Activated naive CD4-positive, alpha-beta T cell treated with anti-CD3 and anti-CD28 coated beads, Interleukin-2, amount 50 U/mL, for 24 hours (primary cell): ENCODE data around the gene STK4.
"Not testable (repeated sequence)": the region's sequence is repeated elsewhere in the genome, so short reads cannot be mapped to it uniquely, and the experiment has no call there.

Source experiments
- H3K27ac Mint-ChIP-seq: one replicate; pipeline ENCODE4 v1.8.0; 2021; ENCODE audit warnings: mild to moderate bottlenecking, mixed read lengths
- H3K27me3 Mint-ChIP-seq: one replicate; pipeline ENCODE4 v1.8.0; 2021; ENCODE audit warnings: mixed read lengths
- H3K36me3 Mint-ChIP-seq: one replicate; pipeline ENCODE4 v1.8.0; 2021; ENCODE audit warnings: mixed read lengths
- H3K4me1 Mint-ChIP-seq: one replicate; pipeline ENCODE4 v1.8.0; 2021; ENCODE audit warnings: mixed read lengths
- H3K4me3 Mint-ChIP-seq: one replicate; pipeline ENCODE4 v1.8.0; 2021; ENCODE audit warnings: mild to moderate bottlenecking, mixed read lengths
- H3K9me3 Mint-ChIP-seq: one replicate; pipeline ENCODE4 v1.8.0; 2021; ENCODE audit warnings: mixed read lengths

Gene STK4

GRCh38 chr20:45020236-45020886 lies 54.0 kb downstream of the STK4 start:
- no peak overlapping the region for H3K4me3 Mint-ChIP-seq
- no peaks in the 10 kb centered on the region for H3K9me3 Mint-ChIP-seq
- peaks cover 29% of the 10 kb centered on the region for H3K36me3 Mint-ChIP-seq
- H3K4me1 Mint-ChIP-seq: peaks cover 86% of the 10 kb centered on the region
- no peaks in the 10 kb centered on the region for H3K27me3 Mint-ChIP-seq
- H3K27ac Mint-ChIP-seq: peak overlapping the region; percentile 18

- Mint-ChIP-seq H3K4me1 (peaks cover 86% of the 10 kb centered on the region), H3K27me3 (no peaks in the 10 kb centered on the region), H3K27ac (peak overlapping the region; percentile 60), H3K9me3 (no peaks in the 10 kb centered on the region), H3K4me3 (no peak overlapping the region), H3K36me3 (peaks cover 30% of the 10 kb centered on the region)
Measured at GRCh38 chr20:45021631-45022030, 55.3 kb downstream of the STK4 start.

- Mint-ChIP-seq H3K36me3 (peaks cover 24% of the 10 kb centered on the region), H3K27ac (peak overlapping the region; percentile 81), H3K4me1 (peaks cover 82% of the 10 kb centered on the region)
- H3K4me3 Mint-ChIP-seq, H3K27me3 Mint-ChIP-seq, H3K9me3 Mint-ChIP-seq: not testable (repeated sequence)
Measured at GRCh38 chr20:45023140-45023539, 56.8 kb downstream of the STK4 start.

- H3K4me3 Mint-ChIP-seq: peak overlapping the region; percentile 37
- peaks cover 83% of the 10 kb centered on the region for H3K4me1 Mint-ChIP-seq
Measured at GRCh38 chr20:45028424-45029136, 62.3 kb downstream of the STK4 start.

GRCh38 chr20:45029884-45030283 lies 63.6 kb downstream of the STK4 start:
- H3K27ac Mint-ChIP-seq: peak overlapping the region; percentile 72
- peaks cover 87% of the 10 kb centered on the region for H3K4me1 Mint-ChIP-seq
- H3K36me3 Mint-ChIP-seq: peaks cover 37% of the 10 kb centered on the region
- no peaks in the 10 kb centered on the region for H3K27me3 Mint-ChIP-seq
- no peak overlapping the region for H3K4me3 Mint-ChIP-seq
- no peaks in the 10 kb centered on the region for H3K9me3 Mint-ChIP-seq

More at GRCh38 chr20:45028424-45029136, 62.3 kb downstream of the STK4 start:
- Mint-ChIP-seq H3K36me3 (peaks cover 37% of the 10 kb centered on the region), H3K27me3 (no peaks in the 10 kb centered on the region), H3K9me3 (no peaks in the 10 kb centered on the region), H3K27ac (peak overlapping the region; percentile 93)

- peaks cover 87% of the 10 kb centered on the region for H3K4me1 Mint-ChIP-seq
- no peaks in the 10 kb centered on the region for H3K27me3 Mint-ChIP-seq
- H3K36me3 Mint-ChIP-seq: peaks cover 35% of the 10 kb centered on the region
- no peaks in the 10 kb centered on the region for H3K9me3 Mint-ChIP-seq
- H3K27ac Mint-ChIP-seq: peak overlapping the region; percentile 57
- no peak overlapping the region for H3K4me3 Mint-ChIP-seq
Measured at GRCh38 chr20:45032276-45032675, 66.0 kb downstream of the STK4 start.

- H3K4me3 Mint-ChIP-seq: peak overlapping the region; percentile 5
- no peaks in the 10 kb centered on the region for H3K9me3 Mint-ChIP-seq
- H3K4me1 Mint-ChIP-seq: peaks cover 89% of the 10 kb centered on the region
- peak overlapping the region; percentile 57 for H3K27ac Mint-ChIP-seq
- no peaks in the 10 kb centered on the region for H3K27me3 Mint-ChIP-seq
- H3K36me3 Mint-ChIP-seq: peaks cover 32% of the 10 kb centered on the region
Measured at GRCh38 chr20:45032781-45033180, 66.5 kb downstream of the STK4 start.

- Mint-ChIP-seq H3K4me1 (peaks cover 88% of the 10 kb centered on the region), H3K4me3 (peak overlapping the region; percentile 72), H3K9me3 (no peaks in the 10 kb centered on the region), H3K27ac (peak overlapping the region; percentile 89), H3K27me3 (no peaks in the 10 kb centered on the region), H3K36me3 (peaks cover 27% of the 10 kb centered on the region)
Measured at GRCh38 chr20:45034436-45034835, 68.1 kb downstream of the STK4 start.

GRCh38 chr20:45036044-45036755 lies 69.9 kb downstream of the STK4 start:
- Mint-ChIP-seq H3K36me3 (peaks cover 31% of the 10 kb centered on the region), H3K9me3 (no peaks in the 10 kb centered on the region), H3K27me3 (no peaks in the 10 kb centered on the region), H3K4me1 (peaks cover 89% of the 10 kb centered on the region), H3K4me3 (peak overlapping the region; percentile 58), H3K27ac (peak overlapping the region; percentile 95)

- Mint-ChIP-seq H3K36me3 (peaks cover 32% of the 10 kb centered on the region), H3K27me3 (no peaks in the 10 kb centered on the region), H3K4me1 (peaks cover 95% of the 10 kb centered on the region), H3K9me3 (no peaks in the 10 kb centered on the region), H3K4me3 (peak overlapping the region; percentile 28), H3K27ac (peak overlapping the region; percentile 95)
Measured at GRCh38 chr20:45037050-45037449, 70.7 kb downstream of the STK4 start.

GRCh38 chr20:45037635-45038034 lies 71.3 kb downstream of the STK4 start:
- H3K4me3 Mint-ChIP-seq: no peak overlapping the region
- peak overlapping the region; percentile 95 for H3K27ac Mint-ChIP-seq
- H3K27me3 Mint-ChIP-seq: no peaks in the 10 kb centered on the region
- H3K36me3 Mint-ChIP-seq: peaks cover 30% of the 10 kb centered on the region
- H3K4me1 Mint-ChIP-seq: peaks cover 96% of the 10 kb centered on the region
- H3K9me3 Mint-ChIP-seq: no peaks in the 10 kb centered on the region

GRCh38 chr20:45038745-45039474 lies 72.6 kb downstream of the STK4 start:
- Mint-ChIP-seq H3K4me3 (no peak overlapping the region), H3K9me3 (no peaks in the 10 kb centered on the region), H3K27ac (peak overlapping the region; percentile 81), H3K36me3 (peaks cover 30% of the 10 kb centered on the region), H3K4me1 (peaks cover 96% of the 10 kb centered on the region), H3K27me3 (no peaks in the 10 kb centered on the region)

GRCh38 chr20:45039475-45039820 lies 73.1 kb downstream of the STK4 start:
- Mint-ChIP-seq H3K9me3 (no peaks in the 10 kb centered on the region), H3K27me3 (no peaks in the 10 kb centered on the region), H3K4me3 (no peak overlapping the region), H3K36me3 (peaks cover 31% of the 10 kb centered on the region), H3K4me1 (peaks cover 96% of the 10 kb centered on the region), H3K27ac (peak overlapping the region; percentile 81)

- Mint-ChIP-seq H3K4me1 (peaks cover 82% of the 10 kb centered on the region), H3K36me3 (peaks cover 24% of the 10 kb centered on the region), H3K27ac (peak overlapping the region; percentile 88)
Measured at GRCh38 chr20:45041464-45042337, 75.4 kb downstream of the STK4 start.

GRCh38 chr20:45042978-45043377 lies 76.7 kb downstream of the STK4 start:
- Mint-ChIP-seq H3K27me3 (no peaks in the 10 kb centered on the region), H3K27ac (peak overlapping the region; percentile 86), H3K9me3 (no peaks in the 10 kb centered on the region), H3K4me3 (no peak overlapping the region), H3K36me3 (peaks cover 21% of the 10 kb centered on the region), H3K4me1 (peaks cover 82% of the 10 kb centered on the region)

More at GRCh38 chr20:45041464-45042337, 75.4 kb downstream of the STK4 start:
- no peaks in the 10 kb centered on the region for H3K9me3 Mint-ChIP-seq
- H3K4me3 Mint-ChIP-seq: peak overlapping the region; percentile 59
- no peaks in the 10 kb centered on the region for H3K27me3 Mint-ChIP-seq
